Endothelial cell of umbilical vein (primary cell): Measurements from ENCODE around the gene ANKFN1. TPM values are rescaled to one million over a fixed set of nuclear protein-coding genes. Genes with fewer than 3 reads are reported as not detected.

ENCODE experiments used
- BruUV-seq: library from RNA; stranded (reverse); fragments of 400-500 nt; replicated peaks from 2 replicates; lab custom pipeline; 2021; lab: Mats Ljungman, UMichigan
- CTCF ChIA-PET: fragments of 300-600, 350-600 bp; sonication (Branson Sonifier 250); formaldehyde crosslinking; loops from one replicate; lab custom pipeline; 2021; ENCODE audit warnings: antibody characterized with exemption, inconsistent platforms; lab: Charles Lee
- POLR2A ChIA-PET: fragments of 300-600, 350-600 bp; sonication (Branson Sonifier 250); formaldehyde crosslinking; loops from one replicate; lab custom pipeline; 2021; ENCODE audit warnings: antibody characterized with exemption, inconsistent platforms; lab: Charles Lee
- DNase-seq: peaks from one replicate; pipeline ENCODE4 v3.0.0-alpha.2; 2011; ENCODE audit warnings: low read depth, low spot score
- FAIRE-seq: peaks from 2 replicates; lab custom pipeline; 2011; peaks lifted over from hg19 to GRCh38; lab: Jason Lieb, UNC
- H2AFZ ChIP-seq: 2 replicates; pipeline ENCODE4 v1.6.0; 2012; ENCODE audit warnings: low read depth, low read length, control low read depth, inconsistent platforms
- H3K27ac ChIP-seq: 2 replicates; pipeline ENCODE4 v1.5.1; 2011; ENCODE audit warnings: low read depth, mild to moderate bottlenecking, control low read depth, low read length, moderate library complexity; ENCODE audit not compliant: insufficient read depth
- H3K27me3 ChIP-seq, 2 experiments: 2 replicates each; pipeline versions ENCODE4 v1.6.0 to v1.6.1; 2011; ENCODE audit warnings: low read length in 2 of 2, mixed read lengths in 1 of 2; ENCODE audit not compliant: control insufficient read depth in 2 of 2, insufficient read depth in 2 of 2
- H3K36me3 ChIP-seq, 2 experiments: 2 replicates in 1 of 2; 3 replicates in 1 of 2; pipeline ENCODE4 v1.5.1; 2011; ENCODE audit warnings: low read length in 2 of 2, mild to moderate bottlenecking in 1 of 2, moderate library complexity in 1 of 2; ENCODE audit not compliant: control insufficient read depth in 2 of 2, insufficient read depth in 2 of 2; ENCODE audit errors: extremely low read depth in 1 of 2
- H3K4me1 ChIP-seq: 3 replicates; pipeline ENCODE4 v1.5.1; 2011; ENCODE audit warnings: mild to moderate bottlenecking, low read length; ENCODE audit not compliant: control insufficient read depth, insufficient read depth; ENCODE audit errors: extremely low read depth
- H3K4me2 ChIP-seq: 2 replicates; pipeline ENCODE4 v1.6.1; 2011; ENCODE audit warnings: low read length, control low read depth, mixed read lengths; ENCODE audit not compliant: insufficient read depth
- H3K4me3 ChIP-seq, 3 experiments: fragments of 200-600 bp in 1 of 3; sonication (generic), shearing (Covaris generic) in 1 of 3; replicated peaks in 1 of 3; 2 replicates each; pipeline ENCODE4 v1.5.1; 2011 to 2016; ENCODE audit warnings: control low read depth in 3 of 3, low read length in 3 of 3, mild to moderate bottlenecking in 2 of 3, inconsistent platforms in 1 of 3, low read depth in 1 of 3, moderate library complexity in 1 of 3; ENCODE audit not compliant: insufficient read depth in 1 of 3
- H3K79me2 ChIP-seq: 2 replicates; pipeline ENCODE4 v1.6.0; 2012; ENCODE audit warnings: low read length, inconsistent platforms; ENCODE audit not compliant: control insufficient read depth, insufficient read depth
- H3K9ac ChIP-seq: replicated peaks from 2 replicates; pipeline ENCODE3; 2011; ENCODE audit warnings: low read length, control low read depth; ENCODE audit not compliant: insufficient read depth; ENCODE audit errors: extremely low read depth
- H3K9me1 ChIP-seq: replicated peaks from 3 replicates; pipeline ENCODE4 v1.6.0; 2011; ENCODE audit warnings: mild to moderate bottlenecking, low read length; ENCODE audit not compliant: control insufficient read depth, insufficient read depth; ENCODE audit errors: extremely low read depth
- H3K9me3 ChIP-seq: replicated peaks from 2 replicates; pipeline ENCODE4 v1.5.1; 2012; ENCODE audit warnings: low read length, inconsistent platforms; ENCODE audit not compliant: control insufficient read depth, insufficient read depth
- H4K20me1 ChIP-seq: replicated peaks from 2 replicates; pipeline ENCODE3; 2011; ENCODE audit warnings: mild to moderate bottlenecking, low read length; ENCODE audit not compliant: control insufficient read depth, insufficient read depth; ENCODE audit errors: extremely low read depth
- CTCF ChIP-seq, 2 donors: IDR thresholded peaks; 1 replicate in 1 of 2; 2 replicates in 1 of 2; pipeline ENCODE4 v1.5.1; 2011; ENCODE audit warnings: low read length in 2 of 2, mild to moderate bottlenecking in 2 of 2, moderate library complexity in 2 of 2, control low read depth in 1 of 2, inconsistent platforms in 1 of 2, low read depth in 1 of 2; ENCODE audit not compliant: insufficient read depth in 1 of 2; ENCODE audit errors: extremely low read depth in 1 of 2
- EZH2 ChIP-seq: IDR thresholded peaks from 2 replicates; pipeline ENCODE4 v1.6.1; 2012; ENCODE audit warnings: borderline replicate concordance, low read depth, mild to moderate bottlenecking, moderate library complexity, low read length, inconsistent platforms; ENCODE audit not compliant: severe bottlenecking
- FOS ChIP-seq: IDR thresholded peaks from 2 replicates; pipeline ENCODE4 v1.6.1; 2011; ENCODE audit warnings: mild to moderate bottlenecking, low read length, moderate library complexity, borderline replicate concordance; ENCODE audit not compliant: insufficient read depth
- GATA2 ChIP-seq: IDR thresholded peaks from 2 replicates; pipeline ENCODE4 v1.7.0; 2011; ENCODE audit warnings: low read depth, mild to moderate bottlenecking, moderate library complexity, mixed read lengths, low read length; ENCODE audit not compliant: insufficient read length, insufficient read depth
- JUN ChIP-seq: IDR thresholded peaks from 2 replicates; pipeline ENCODE4 v1.6.1; 2011; ENCODE audit warnings: borderline replicate concordance, low read depth; ENCODE audit not compliant: insufficient read length, insufficient read depth
- MAX ChIP-seq: IDR thresholded peaks from 2 replicates; pipeline ENCODE4 v1.6.1; 2011; ENCODE audit not compliant: insufficient read depth, insufficient read length
- MYC ChIP-seq: IDR thresholded peaks from one replicate; pipeline ENCODE4 v1.6.1; 2011; ENCODE audit warnings: mild to moderate bottlenecking, low read depth, low read length
- POLR2A ChIP-seq: IDR thresholded peaks from 2 replicates; pipeline ENCODE4 v1.6.1; 2012; ENCODE audit warnings: low read depth, mild to moderate bottlenecking, control low read depth, low read length
- POLR2AphosphoS5 ChIP-seq: IDR thresholded peaks from 2 replicates; pipeline ENCODE4 v1.6.1; 2012; ENCODE audit warnings: low read depth, mild to moderate bottlenecking, control low read depth, low read length, moderate library complexity; ENCODE audit not compliant: insufficient read depth
- dilution Hi-C: fragments of 300-500 bp; cut with MboI; formaldehyde crosslinking; loops from one replicate; pipeline ENCODE4 v1.15.0; 2019; ENCODE audit warnings: low sequenced_read_pairs; ENCODE audit not compliant: extremely low pct_ligation_motif_present
- intact Hi-C: fragments of 100-400 bp; cut with micrococcal nuclease; formaldehyde crosslinking; loops from one replicate; pipeline ENCODE4 v1.10.0; 2022
- polyA plus RNA-seq, 4 experiments: library from polyadenylated mRNA; depleted of rRNA in 3 of 4; stranded (reverse) in 3 of 4; unstranded in 1 of 4; fragments of >200 nt; gene quantifications; 2 replicates each; pipeline versions ENCODE4 v1.2.1 to v1.2.3, GENCODE V29; 2011 to 2012; ENCODE audit warnings: missing spikeins in 1 of 4
- total RNA-seq: library from RNA; stranded (reverse); gene quantifications from 2 replicates; pipeline ENCODE4 v1.2.3, GENCODE V29; 2021

ANKFN1 gene
- total and polyA plus RNA-seq, 2 donors (not counting 3 experiments of a cell fraction or from before 2014, with no cell fraction given), result 0.15 TPM; not detected in 1

GRCh38 chr17:56482229-56482628 is 329.0 kb downstream of the ANKFN1 start:
- POLR2A ChIA-PET, result no interaction called here
- dilution Hi-C loops (no loop called here), intact Hi-C loops (no loop called here)
- no TSS peak for BruUV-seq
- H4K20me1 ChIP-seq, result no peaks in the 10 kb centered on the region
- no peak overlapping the region for H3K9ac ChIP-seq
- no peaks in the 10 kb centered on the region for H3K4me1 ChIP-seq
- H3K27ac ChIP-seq, result no peak overlapping the region
- no peaks in the 10 kb centered on the region for H3K79me2 ChIP-seq
- no peak overlapping the region for H3K4me2 ChIP-seq
- TF ChIP-seq MAX (no peak), JUN (no peak), POLR2A (no peak), EZH2 (no peak), POLR2AphosphoS5 (no peak), FOS (no peak), CTCF (IDR thresholded peaks at IDR 0.05; ENCODE audit: extremely low read depth in 1 of 2, insufficient read depth in 1 of 2, low read depth in 1 of 2, low read length in 2 of 2) (no peak), MYC (no peak), GATA2 (no peak)
- no peaks in the 10 kb centered on the region for H3K9me1 ChIP-seq
- H3K36me3 ChIP-seq, result no peaks in the 10 kb centered on the region
- H3K4me3 ChIP-seq, result no peak overlapping the region
- no peak overlapping the region for H2AFZ ChIP-seq
- FAIRE-seq (no peak), DNase-seq (no peak)
- peaks cover 0 to 7% of the 10 kb centered on the region in 2 experiments for H3K27me3 ChIP-seq
- no peaks in the 10 kb centered on the region for H3K9me3 ChIP-seq
- CTCF ChIA-PET, result interaction anchor here (1.9 kb wide), 1 partner anchor 18 kb away, joined by 7 read pairs; no protein-coding TSS in a partner anchor
